Measurements from ENCODE around the gene SERPINA1.
"Not testable (repeated sequence)": the region's sequence is repeated elsewhere in the genome, so short reads cannot be mapped to it uniquely, and the experiment has no call there.

SERPINA1 gene

GRCh38 chr14:94388384-94389103, at the start of gene SERPINA1:
TSS of gene SERPINA1 (minus strand) at chr14:94388602. CDS start at chr14:94383237, 5,365 bp downstream.
- DNase-seq (ENCODE audit: low read depth), result peak; percentile 40

GRCh38 chr14:94428610-94429009, 40.2 kb upstream of the SERPINA1 start:
- no peak for DNase-seq (ENCODE audit: low read depth)

GRCh38 chr14:94427016-94427613, 38.7 kb upstream of the SERPINA1 start:
- DNase-seq (ENCODE audit: low read depth), result no peak

- no peak for DNase-seq (ENCODE audit: low read depth)
Observed at GRCh38 chr14:94426526-94426925, 38.1 kb upstream of the SERPINA1 start.

- DNase-seq (ENCODE audit: low read depth), result no peak
Observed at GRCh38 chr14:94424371-94424770, 36.0 kb upstream of the SERPINA1 start.

GRCh38 chr14:94423453-94424056, 35.2 kb upstream of the SERPINA1 start:
- peak; percentile 37 for DNase-seq (ENCODE audit: low read depth)

- DNase-seq (ENCODE audit: low read depth), result no peak
Observed at GRCh38 chr14:94421316-94421715, 32.9 kb upstream of the SERPINA1 start.

- DNase-seq (ENCODE audit: low read depth), result not testable (repeated sequence)
Observed at GRCh38 chr14:94417497-94418205, 29.2 kb upstream of the SERPINA1 start.

- no peak for DNase-seq (ENCODE audit: low read depth)
Observed at GRCh38 chr14:94412671-94413638, 24.6 kb upstream of the SERPINA1 start.

- DNase-seq (ENCODE audit: low read depth), result no peak
Observed at GRCh38 chr14:94411638-94412037, 23.2 kb upstream of the SERPINA1 start.

GRCh38 chr14:94409430-94409829, 21.0 kb upstream of the SERPINA1 start:
- DNase-seq (ENCODE audit: low read depth), result not testable (repeated sequence)

- no peak for DNase-seq (ENCODE audit: low read depth)
Observed at GRCh38 chr14:94408546-94409095, 20.2 kb upstream of the SERPINA1 start.

GRCh38 chr14:94407906-94408305, 19.5 kb upstream of the SERPINA1 start:
- DNase-seq (ENCODE audit: low read depth), result no peak

- DNase-seq (ENCODE audit: low read depth), result no peak
Observed at GRCh38 chr14:94406910-94407309, 18.5 kb upstream of the SERPINA1 start.

GRCh38 chr14:94405486-94405885, 17.1 kb upstream of the SERPINA1 start:
- no peak for DNase-seq (ENCODE audit: low read depth)

- no peak for DNase-seq (ENCODE audit: low read depth)
Observed at GRCh38 chr14:94404561-94404960, 16.2 kb upstream of the SERPINA1 start.

GRCh38 chr14:94403312-94403932, 15.0 kb upstream of the SERPINA1 start:
- no peak for DNase-seq (ENCODE audit: low read depth)

GRCh38 chr14:94401083-94401482, 12.7 kb upstream of the SERPINA1 start:
- peak; percentile 46 for DNase-seq (ENCODE audit: low read depth)

- DNase-seq (ENCODE audit: low read depth), result no peak
Observed at GRCh38 chr14:94400422-94400841, 12.0 kb upstream of the SERPINA1 start.

GRCh38 chr14:94398536-94398935, 10.1 kb upstream of the SERPINA1 start:
- no peak for DNase-seq (ENCODE audit: low read depth)

- no peak for DNase-seq (ENCODE audit: low read depth)
Observed at GRCh38 chr14:94398182-94398479, 9.7 kb upstream of the SERPINA1 start.

Measured in amniotic epithelial cell (primary cell).